ENCODE measurements around the gene CDH20. TPM values are rescaled to one million over a fixed set of nuclear protein-coding genes. Genes with fewer than 3 reads are reported as not detected.
A peak's percentile ranks its signal among the peaks of the same experiment; 100 is the strongest.

Gene CDH20
- polyA plus RNA-seq (ENCODE audit: insufficient read length in 10 of 10): 1 to 10 TPM in 7 of 10 donors, under 1 TPM in 3; 0.73 to 1.7 (median 1.2) TPM
- long read RNA-seq, donor 1: 0 reads
- long read RNA-seq, donor 2: 0 reads
- long read RNA-seq, donor 3: 0 reads
- long read RNA-seq, donor 4: 0 reads
- long read RNA-seq, donor 5, partial matches to known transcripts: 0 of 1 reads
- long read RNA-seq, donor 5, other reads (novel, unspliced or antisense): 0 of 1 reads
- long read RNA-seq, donor 6: 0 reads
- long read RNA-seq, donor 7: 0 reads
- long read RNA-seq, donor 8: 0 reads
- long read RNA-seq, donor 9: 0 reads

DNA sequence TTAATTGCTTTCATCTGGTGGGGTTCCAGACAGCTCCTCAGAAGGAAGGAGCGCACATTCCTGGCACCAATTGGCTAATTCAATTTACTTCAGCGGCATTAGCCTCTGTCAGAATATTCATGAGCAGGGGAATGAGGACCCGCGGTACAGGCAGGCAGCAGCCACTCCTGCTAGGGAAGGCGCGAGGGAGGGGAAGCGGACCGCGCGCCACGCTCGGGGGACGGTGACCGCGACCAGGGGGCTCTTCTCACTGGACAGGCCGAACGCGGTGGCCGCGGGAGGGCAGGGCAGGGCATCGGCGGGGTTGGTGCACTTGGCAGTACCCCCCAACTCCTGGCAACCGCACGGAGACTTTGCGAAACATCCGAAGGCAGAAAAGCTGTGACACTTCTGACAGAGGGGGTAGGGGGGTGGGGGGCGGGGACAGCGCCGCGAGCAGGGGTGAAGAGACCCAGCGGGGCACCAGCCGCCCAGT lies at the start of gene CDH20:
TSS of gene CDH20 (plus strand) at position 160 of the 475 bp plus-strand sequence.
- DNase-seq: peak in 1 of 3 donors; percentile 53

DNA sequence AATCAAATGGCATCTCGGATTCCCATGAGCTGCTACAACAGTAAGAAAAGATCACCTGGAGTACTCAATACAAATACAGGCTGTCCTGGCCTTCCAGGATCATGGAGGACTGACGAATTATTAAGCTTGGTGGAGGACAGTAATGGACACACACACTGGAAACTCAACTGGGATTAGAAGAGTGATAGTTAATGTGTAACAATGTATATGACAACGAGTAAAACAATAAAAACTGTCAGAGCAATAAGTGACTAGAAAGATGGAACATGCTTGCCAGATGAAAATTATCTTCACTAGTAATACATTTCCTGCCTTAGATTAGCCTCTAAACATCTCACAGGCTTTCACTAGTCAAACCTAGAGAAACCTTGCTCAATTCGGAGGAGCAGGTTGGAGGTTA lies 49.2 kb upstream of the CDH20 start:
- no peak for DNase-seq

GRCh38 chr18:61285777-61286176 lies 47.5 kb upstream of the CDH20 start:
- DNase-seq: peak in 1 of 3 donors; percentile 1

GRCh38 chr18:61286867-61287266 lies 46.4 kb upstream of the CDH20 start:
- DNase-seq: no peak

DNA sequence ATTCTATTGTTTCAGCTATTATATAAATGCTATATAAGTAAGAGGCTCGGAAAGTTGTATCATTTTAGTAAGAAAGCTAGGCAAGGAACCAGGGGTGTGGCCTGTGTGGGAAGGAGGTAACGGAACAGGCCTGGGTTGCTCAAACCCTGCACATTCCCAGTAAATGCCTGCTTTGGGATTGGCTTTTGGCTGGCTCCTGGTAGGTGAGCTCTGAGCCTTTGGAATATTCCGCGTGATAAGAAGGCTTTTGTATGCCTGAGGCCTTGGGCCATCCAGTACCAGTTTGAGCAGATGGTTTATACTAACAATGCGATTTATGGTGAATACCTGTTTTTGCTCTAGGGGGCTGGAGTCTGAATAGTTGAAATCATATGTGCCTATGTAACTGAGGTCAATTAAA lies 42.6 kb upstream of the CDH20 start:
- DNase-seq: no peak

- DNase-seq: no peak
These were observed 40.8 kb upstream of the CDH20 start for GRCh38 chr18:61292280-61293035.

GRCh38 chr18:61295153-61295552 lies 38.1 kb upstream of the CDH20 start:
- DNase-seq: no peak

- DNase-seq: no peak
These were observed 25.2 kb upstream of the CDH20 start for GRCh38 chr18:61308004-61308403.

DNA sequence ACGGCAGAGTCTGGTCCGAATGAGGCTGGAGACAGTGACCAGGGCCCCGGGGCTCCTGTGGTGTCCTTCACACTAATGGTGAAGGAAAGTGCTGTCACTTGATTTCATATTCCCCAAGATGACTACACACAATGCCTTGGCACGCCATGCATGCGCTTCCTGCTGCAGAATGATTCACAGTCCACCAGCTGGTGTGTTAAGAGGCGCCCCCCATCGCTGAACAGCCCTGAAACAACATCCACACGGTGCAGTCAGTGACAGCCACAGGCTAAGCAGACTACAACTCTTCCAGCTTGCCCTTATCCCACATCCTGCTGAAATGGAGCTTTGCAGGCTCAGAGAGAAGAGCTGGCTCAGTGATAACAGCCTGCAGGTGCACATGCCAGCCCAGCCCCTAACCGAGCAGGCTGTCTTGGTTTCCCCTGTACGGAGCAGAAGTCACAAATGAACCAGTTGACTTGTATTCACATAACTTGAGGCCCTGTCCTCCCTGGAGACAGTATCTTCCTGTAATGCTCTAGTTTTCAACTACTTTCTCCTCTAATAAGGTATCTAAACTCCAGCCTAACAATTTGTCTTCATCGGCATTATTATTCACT lies 24.3 kb upstream of the CDH20 start:
- DNase-seq: no peak

DNA sequence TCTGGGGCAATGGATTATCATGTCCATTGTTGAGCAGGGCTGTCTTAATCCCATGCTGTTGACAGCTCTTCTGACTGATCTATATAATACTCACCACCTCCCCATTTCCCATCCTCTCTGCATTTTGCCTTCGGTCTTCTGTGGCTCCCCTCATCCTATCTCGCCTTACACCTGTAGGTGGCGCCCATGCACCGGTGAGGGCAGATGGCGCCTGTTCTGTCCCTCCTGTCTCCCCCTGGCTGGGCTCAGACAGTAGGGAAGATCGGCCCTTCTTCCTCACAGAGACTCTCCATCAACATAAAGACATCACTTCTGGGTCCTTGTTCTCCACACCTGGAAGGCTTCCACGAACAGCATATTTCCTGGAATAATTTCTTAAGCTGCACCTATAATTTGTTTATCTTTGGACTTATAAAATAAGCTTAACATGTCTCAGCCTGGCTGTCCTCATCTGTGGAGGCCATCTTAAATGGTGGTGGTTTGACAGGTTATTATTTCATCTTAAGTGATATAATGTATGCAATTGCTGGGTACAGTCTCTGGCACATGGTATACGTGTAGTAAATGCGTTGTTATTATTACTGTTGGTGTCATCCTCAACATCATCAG lies 10.9 kb upstream of the CDH20 start:
- DNase-seq: peak; percentile 37 to 68 (median 57)

- DNase-seq: no peak
These were observed 9.3 kb upstream of the CDH20 start for GRCh38 chr18:61323951-61324350.

GRCh38 chr18:61326407-61326806 lies 6.8 kb upstream of the CDH20 start:
- DNase-seq: no peak

DNA sequence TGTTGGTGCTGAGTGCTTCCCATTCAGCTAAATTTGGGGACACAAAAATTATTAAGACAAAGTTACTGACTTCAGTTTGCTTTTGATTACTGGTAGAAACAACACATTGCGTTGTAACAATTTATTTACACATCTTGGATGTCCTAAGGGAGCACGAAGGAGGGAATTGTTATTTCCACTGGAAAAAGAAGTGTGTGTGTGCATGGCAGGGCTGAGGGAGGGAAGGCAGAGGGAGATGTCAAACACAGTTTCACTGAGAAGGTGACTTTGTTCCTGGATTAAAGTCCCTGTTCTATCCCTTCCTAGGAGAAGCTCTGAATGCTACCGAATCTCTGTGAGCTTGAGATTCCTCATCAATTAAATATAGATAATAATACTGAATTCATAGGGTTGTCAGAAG lies 3.8 kb upstream of the CDH20 start:
- DNase-seq: no peak

GRCh38 chr18:61331051-61331450 lies 2.2 kb upstream of the CDH20 start:
- DNase-seq: no peak

DNA sequence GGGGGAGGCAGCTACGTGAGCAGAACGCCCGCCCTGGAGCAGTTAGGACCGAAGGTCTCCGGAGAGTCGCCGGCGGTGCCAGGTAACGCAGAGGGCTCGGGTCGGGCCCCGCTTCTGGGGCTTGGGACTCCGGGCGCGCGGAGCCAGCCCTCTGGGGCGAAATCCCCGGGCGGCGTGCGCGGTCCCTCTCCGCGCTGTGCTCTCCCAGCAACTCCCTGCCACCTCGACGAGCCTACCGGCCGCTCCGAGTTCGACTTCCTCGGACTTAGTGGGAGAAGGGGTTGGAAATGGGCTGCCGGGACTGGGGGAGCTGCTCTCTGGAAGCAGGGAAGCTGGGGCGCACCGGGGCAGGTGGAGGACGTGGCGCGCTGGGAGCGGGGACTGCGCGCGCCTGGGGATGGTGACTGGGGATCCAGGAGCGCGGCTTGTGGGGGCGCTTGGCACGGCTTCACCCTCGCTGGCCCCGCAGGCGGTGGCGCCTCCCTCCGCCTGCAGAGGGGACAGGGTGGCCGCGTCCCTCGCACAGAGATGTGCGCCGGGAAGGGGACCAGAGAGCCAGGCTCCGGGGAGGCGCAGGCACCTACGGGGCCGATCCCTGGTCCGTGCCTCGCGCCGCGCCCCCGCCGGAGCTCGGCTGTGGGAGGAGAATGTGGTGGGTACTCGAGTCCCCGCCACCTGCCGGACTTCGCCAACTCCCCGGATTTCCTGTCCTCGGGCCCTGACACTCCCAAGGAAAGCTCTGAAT lies 688 bp downstream of the CDH20 start:
- DNase-seq: peak in 2 of 3 donors; percentile 19 to 65

DNA sequence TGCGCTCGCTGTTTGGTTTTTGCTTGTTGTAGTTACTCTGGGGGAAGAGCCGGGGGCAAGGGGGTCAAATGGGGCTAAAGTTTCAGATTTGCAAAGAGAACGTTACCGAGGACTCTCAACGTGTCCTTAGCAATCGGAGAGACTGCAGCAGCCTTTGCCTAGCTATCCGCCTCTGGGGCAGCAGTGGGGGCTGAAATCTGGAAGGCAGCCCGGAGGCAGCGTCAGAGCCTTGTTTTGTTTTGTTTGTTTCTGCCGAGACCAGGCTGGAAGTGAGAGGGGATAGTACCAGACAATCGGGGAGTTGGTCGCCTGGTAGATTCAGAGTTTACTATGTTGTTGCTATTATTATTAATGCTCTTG lies 1.2 kb downstream of the CDH20 start:
- DNase-seq: peak in 1 of 3 donors; percentile 13

GRCh38 chr18:61334951-61335683 lies 1.9 kb downstream of the CDH20 start:
- peak in 2 of 3 donors; percentile 6 to 38 for DNase-seq

DNA sequence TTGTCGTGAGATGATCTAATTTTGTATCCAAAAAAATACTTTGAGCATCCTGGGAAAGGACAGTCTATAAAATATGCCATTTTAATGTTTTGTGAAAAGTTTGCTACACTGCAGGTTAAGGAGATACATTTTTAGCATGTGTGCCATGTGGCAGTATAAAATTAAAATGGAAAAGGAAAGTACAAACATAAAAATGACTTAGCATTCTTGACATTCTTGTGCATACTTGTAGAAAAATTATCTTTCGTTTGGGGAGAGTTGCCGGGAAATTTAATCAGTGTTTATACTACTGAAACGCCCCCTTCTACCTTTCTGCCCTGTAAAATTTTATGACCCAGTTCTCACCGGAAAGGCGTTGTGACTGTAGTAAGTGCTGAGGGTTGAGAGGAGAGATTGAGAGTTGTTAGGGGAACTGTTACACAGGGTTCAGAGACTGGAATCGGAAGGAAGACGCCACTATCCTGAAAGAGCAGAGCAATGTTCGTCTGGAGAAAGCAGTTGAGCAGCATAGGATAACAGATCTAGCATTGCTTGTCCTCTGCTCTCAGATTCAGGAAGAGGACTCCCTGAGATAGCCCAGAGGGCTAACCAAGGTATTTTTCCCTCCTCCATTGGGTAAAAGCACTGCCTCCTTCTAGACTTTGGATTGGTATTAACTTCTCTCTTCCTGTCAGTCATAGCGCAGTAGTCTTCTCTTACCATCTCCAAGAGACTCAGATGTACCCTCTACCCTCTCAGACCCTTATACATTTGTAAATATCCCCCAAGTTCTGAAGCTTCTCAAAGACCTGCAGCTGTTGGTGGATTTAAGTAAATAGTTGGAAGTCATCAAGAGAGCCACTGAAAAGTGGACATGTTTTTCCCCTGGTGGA lies 2.7 kb downstream of the CDH20 start:
- peak in 2 of 3 donors; percentile 11 to 40 for DNase-seq

DNA sequence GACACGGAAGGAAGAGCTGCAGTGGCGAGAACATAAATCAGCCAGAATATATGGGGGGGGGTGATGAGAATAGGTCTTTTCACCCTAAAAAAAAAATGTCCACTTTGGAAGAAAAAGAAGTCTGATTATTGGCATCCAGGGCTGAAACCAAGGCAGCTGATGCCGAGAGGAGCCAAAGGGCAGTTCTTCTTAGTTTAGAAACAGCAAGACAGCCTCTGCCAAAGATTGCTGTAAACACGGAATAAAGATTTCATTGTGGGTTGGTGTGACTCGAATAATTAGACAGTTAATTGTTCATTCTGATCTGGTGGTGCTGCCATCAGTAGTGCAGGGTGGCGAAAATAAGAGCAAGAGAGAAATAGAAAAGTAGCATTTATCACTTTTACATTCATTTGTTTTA lies 3.5 kb downstream of the CDH20 start:
- DNase-seq: no peak

DNA sequence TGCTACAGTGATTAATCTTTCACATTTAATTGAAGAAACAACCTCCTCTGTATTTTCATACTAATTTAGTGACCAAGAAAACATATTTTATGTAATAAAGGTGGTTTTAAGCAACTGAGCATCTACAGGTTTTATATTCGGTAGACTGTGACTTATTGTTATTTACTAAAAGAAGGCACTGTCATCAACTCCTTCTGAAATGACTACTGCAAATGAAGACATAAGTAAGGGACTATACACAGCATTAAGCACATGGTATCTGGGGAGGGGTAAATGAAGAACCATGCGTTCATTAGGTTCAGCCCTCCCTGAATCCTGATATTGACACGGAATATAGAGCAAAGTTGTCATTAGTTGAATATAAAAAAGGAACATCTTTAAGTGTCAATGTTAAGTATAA lies 4.3 kb downstream of the CDH20 start:
- no peak for DNase-seq

All from muscle of back (tissue), 13 donors.